GM19099 (cell line): Measurements from ENCODE around the gene OR4D1.

Experiments used
- POLR2A ChIP-seq: IDR thresholded peaks from 3 replicates; pipeline ENCODE4 v1.6.1; 2011; ENCODE audit warnings: low read depth; ENCODE audit not compliant: insufficient read length; ENCODE audit errors: extremely low read depth

OR4D1 gene

GRCh38 chr17:58147930-58148434 lies at the start of gene OR4D1:
Gene OR4D1 (plus strand): TSS chr17:58148384. CDS start chr17:58155154, 6,770 bp downstream.
- TF ChIP-seq POLR2A = no peak

- no peak for TF ChIP-seq POLR2A
Observed at GRCh38 chr17:58100506-58100905, 47.7 kb upstream of the OR4D1 start.

GRCh38 chr17:58105093-58105492 lies 43.1 kb upstream of the OR4D1 start:
- no peak for TF ChIP-seq POLR2A

- TF ChIP-seq POLR2A = no peak
Observed at GRCh38 chr17:58107306-58107705, 40.9 kb upstream of the OR4D1 start.

GRCh38 chr17:58109197-58109596 lies 39.0 kb upstream of the OR4D1 start:
- no peak for TF ChIP-seq POLR2A

- TF ChIP-seq POLR2A = no peak
Observed at GRCh38 chr17:58110012-58110411, 38.2 kb upstream of the OR4D1 start.

- no peak for TF ChIP-seq POLR2A
Observed at GRCh38 chr17:58111676-58112075, 36.5 kb upstream of the OR4D1 start.

GRCh38 chr17:58112970-58113631 lies 35.1 kb upstream of the OR4D1 start:
- no peak for TF ChIP-seq POLR2A

- TF ChIP-seq POLR2A = no peak
Observed at GRCh38 chr17:58113947-58114346, 34.2 kb upstream of the OR4D1 start.

- TF ChIP-seq POLR2A = no peak
Observed at GRCh38 chr17:58117382-58117781, 30.8 kb upstream of the OR4D1 start.

GRCh38 chr17:58119491-58119890 lies 28.7 kb upstream of the OR4D1 start:
- no peak for TF ChIP-seq POLR2A

- no peak for TF ChIP-seq POLR2A
Observed at GRCh38 chr17:58120195-58120822, 27.9 kb upstream of the OR4D1 start.

GRCh38 chr17:58121925-58122324 lies 26.3 kb upstream of the OR4D1 start:
- no peak for TF ChIP-seq POLR2A

GRCh38 chr17:58127846-58128245 lies 20.3 kb upstream of the OR4D1 start:
- no peak for TF ChIP-seq POLR2A

GRCh38 chr17:58136669-58137279 lies 11.4 kb upstream of the OR4D1 start:
- TF ChIP-seq POLR2A = no peak

GRCh38 chr17:58141505-58141904 lies 6.7 kb upstream of the OR4D1 start:
- no peak for TF ChIP-seq POLR2A

GRCh38 chr17:58144801-58145200 lies 3.4 kb upstream of the OR4D1 start:
- no peak for TF ChIP-seq POLR2A

GRCh38 chr17:58148609-58149008 lies 425 bp downstream of the OR4D1 start:
- no peak for TF ChIP-seq POLR2A
